Measurements from ENCODE around the gene BACE2. TPM values are rescaled to one million over a fixed set of nuclear protein-coding genes. Genes with fewer than 3 reads are reported as not detected.

The BACE2 gene
- total RNA-seq, 6 experiments from 2014 or later = 4.3 to 7.9 (median 5.4) TPM

- H3K27ac ChIP-seq = no peak overlapping the region
- H3K4me1 ChIP-seq = no peaks in the 10 kb centered on the region
- 10% methylated on average over 2 of the region's 7 CpGs for WGBS (ENCODE audit: insufficient coverage, low coverage, low lambda C conversion rate, missing lambda C conversion rate)
- H3K9me3 ChIP-seq = no peaks in the 10 kb centered on the region
- H3K4me3 ChIP-seq = no peak overlapping the region
- H3K27me3 ChIP-seq = no peaks in the 10 kb centered on the region
- DNase-seq (no peak), ATAC-seq (no peak)
- no peaks in the 10 kb centered on the region for H3K36me3 ChIP-seq
- intact Hi-C loops (cut with DNase I) = no loop called here
- no peak for TF ChIP-seq CTCF (IDR thresholded peaks at IDR 0.05)
Measured at GRCh38 chr21:41135746-41136145, 32.2 kb upstream of the BACE2 start.

GRCh38 chr21:41136286-41136685 is 31.7 kb upstream of the BACE2 start:
- Histone ChIP-seq H3K36me3 (no peaks in the 10 kb centered on the region), H3K9me3 (no peaks in the 10 kb centered on the region), H3K4me1 (no peaks in the 10 kb centered on the region), H3K27me3 (no peaks in the 10 kb centered on the region), H3K4me3 (no peak overlapping the region), H3K27ac (no peak overlapping the region)
- DNase-seq (no peak), ATAC-seq (no peak)
- intact Hi-C loops (cut with DNase I) = no loop called here
- WGBS (ENCODE audit: insufficient coverage, low coverage, low lambda C conversion rate, missing lambda C conversion rate) = 33% methylated on average over 1 of the region's 6 CpGs
- no peak for TF ChIP-seq POLR2A (IDR thresholded peaks at IDR 0.05)
- no peak for TF ChIP-seq CTCF (IDR thresholded peaks at IDR 0.05)

- DNase-seq = no peak
- no peaks in the 10 kb centered on the region for H3K4me1 ChIP-seq
- no peak for TF ChIP-seq CTCF (IDR thresholded peaks at IDR 0.05)
- TF ChIP-seq POLR2A (IDR thresholded peaks at IDR 0.05) = no peak
- H3K27me3 ChIP-seq = no peaks in the 10 kb centered on the region
- no peaks in the 10 kb centered on the region for H3K36me3 ChIP-seq
- intact Hi-C loops (cut with DNase I) = no loop called here
- no peak overlapping the region for H3K4me3 ChIP-seq
- H3K9me3 ChIP-seq = no peaks in the 10 kb centered on the region
- H3K27ac ChIP-seq = no peak overlapping the region
- ATAC-seq = no peak
- WGBS (ENCODE audit: insufficient coverage, low coverage, low lambda C conversion rate, missing lambda C conversion rate) = no CpG with 5 or more reads among the region's 8 CpGs
Measured at GRCh38 chr21:41137401-41137800, 30.6 kb upstream of the BACE2 start.

- intact Hi-C loops (cut with DNase I) = no loop called here
- ATAC-seq = no peak
- no peaks in the 10 kb centered on the region for H3K4me1 ChIP-seq
Measured at GRCh38 chr21:41137889-41138288, 30.1 kb upstream of the BACE2 start.

More at GRCh38 chr21:41137889-41138288, 30.1 kb upstream of the BACE2 start:
- TF ChIP-seq POLR2A (IDR thresholded peaks at IDR 0.05) (no peak), CTCF (IDR thresholded peaks at IDR 0.05) (no peak)
- 52% methylated on average over 6 of the region's 6 CpGs for WGBS (ENCODE audit: insufficient coverage, low coverage, low lambda C conversion rate, missing lambda C conversion rate)
- H3K4me3 ChIP-seq = no peak overlapping the region
- no peak for DNase-seq
- H3K9me3 ChIP-seq = no peaks in the 10 kb centered on the region
- no peaks in the 10 kb centered on the region for H3K36me3 ChIP-seq
- H3K27me3 ChIP-seq = no peaks in the 10 kb centered on the region
- no peak overlapping the region for H3K27ac ChIP-seq

All from right lobe of liver (tissue), 6 donors.